GM23248 (cell line): ENCODE data around the gene GPR37. TPM values are rescaled to one million over a fixed set of nuclear protein-coding genes. Genes with fewer than 3 reads are reported as not detected.

Experiments used
- DNase-seq: peaks from one replicate; pipeline ENCODE4 v3.0.0-alpha.2; 2015
- H2AFZ ChIP-seq: fragments of 200-600 bp; sonication (generic); 2 replicates; pipeline ENCODE4 v1.6.1; 2016; ENCODE audit warnings: antibody characterized with exemption
- H3F3A ChIP-seq: fragments of 200-600 bp; sonication (generic); 2 replicates; pipeline ENCODE4 v1.6.1; 2016; ENCODE audit warnings: mild to moderate bottlenecking, antibody characterized with exemption, mixed run types; ENCODE audit not compliant: insufficient read depth
- H3K27ac ChIP-seq: fragments of 200-600 bp; sonication (generic); 2 replicates; pipeline ENCODE4 v1.5.1; 2016; ENCODE audit warnings: mild to moderate bottlenecking
- H3K27me3 ChIP-seq: fragments of 200-600 bp; sonication (generic); replicated peaks from 2 replicates; pipeline ENCODE4 v1.6.1; 2016; ENCODE audit warnings: mild to moderate bottlenecking; ENCODE audit not compliant: insufficient read depth
- H3K36me3 ChIP-seq: fragments of 200-600 bp; sonication (generic); 2 replicates; pipeline ENCODE4 v1.6.1; 2016; ENCODE audit warnings: low read depth, mild to moderate bottlenecking
- H3K4me1 ChIP-seq: fragments of 200-600 bp; sonication (generic); 2 replicates; pipeline ENCODE4 v1.6.1; 2016; ENCODE audit warnings: mild to moderate bottlenecking; ENCODE audit not compliant: insufficient read depth
- H3K4me2 ChIP-seq: fragments of 200-600 bp; sonication (generic); one replicate; pipeline ENCODE4 v1.6.1; 2016; ENCODE audit warnings: mild to moderate bottlenecking; ENCODE audit not compliant: unreplicated experiment
- H3K4me3 ChIP-seq: fragments of 200-600 bp; sonication (generic); 2 replicates; pipeline ENCODE4 v1.5.1; 2016; ENCODE audit warnings: mild to moderate bottlenecking
- H3K79me2 ChIP-seq: fragments of 200-600 bp; sonication (generic); 2 replicates; pipeline ENCODE4 v1.6.1; 2016; ENCODE audit warnings: mild to moderate bottlenecking; ENCODE audit not compliant: insufficient read depth
- H3K9ac ChIP-seq: fragments of 200-600 bp; sonication (generic); 2 replicates; pipeline ENCODE4 v1.6.1; 2016; ENCODE audit warnings: mild to moderate bottlenecking
- H3K9me2 ChIP-seq: fragments of 200-600 bp; sonication (generic); 2 replicates; pipeline ENCODE4 v1.6.1; 2016; ENCODE audit warnings: mixed run types, mild to moderate bottlenecking, moderate library complexity; ENCODE audit not compliant: insufficient read depth
- H3K9me3 ChIP-seq: fragments of 200-600 bp; sonication (generic); one replicate; pipeline ENCODE4 v1.6.1; 2017; ENCODE audit warnings: low read depth
- H4K20me1 ChIP-seq: fragments of 200-600 bp; sonication (generic); 2 replicates; pipeline ENCODE4 v1.6.0; 2016; ENCODE audit not compliant: insufficient read depth
- EZH2 ChIP-seq: fragments of 200-600 bp; sonication (generic); IDR thresholded peaks from 2 replicates; pipeline ENCODE4 v1.6.1; 2018; ENCODE audit warnings: antibody characterized with exemption, mild to moderate bottlenecking; ENCODE audit not compliant: insufficient read depth, poor library complexity, severe bottlenecking
- EZH2phosphoT487 ChIP-seq: fragments of 200-600 bp; sonication (generic); IDR thresholded peaks from 2 replicates; pipeline ENCODE4 v1.6.1; 2018; ENCODE audit warnings: antibody characterized with exemption, moderate library complexity, mild to moderate bottlenecking, low read depth; ENCODE audit not compliant: insufficient read depth
- WGBS, 2 experiments: methylation state at CpG; one replicate each; pipeline ENCODE4 v1.1.6; 2015 to 2017; ENCODE audit warnings: low lambda C conversion rate in 2 of 2, low coverage in 1 of 2; ENCODE audit errors: missing lambda C conversion rate in 2 of 2; 5-methylcytosine and 5-hydroxymethylcytosine counted together
- in situ Hi-C: fragments of 300-500 bp; cut with MboI; formaldehyde crosslinking; loops from 2 replicates; pipeline ENCODE4 v1.15.0; 2020
- polyA plus RNA-seq: library from polyadenylated mRNA; unstranded; fragments of >200 nt; fragmentation: Nextera tagmentation; extraction: Ambion mirVana; gene quantifications from 2 replicates; pipeline ENCODE4 v1.2.1, GENCODE V29; 2016
- total RNA-seq: library from RNA; depleted of rRNA; stranded (reverse); fragments of >200 nt; shearing (Covaris generic); gene quantifications from 2 replicates; pipeline ENCODE4 v1.2.3, GENCODE V29; 2014

GPR37 gene
- total and polyA plus RNA-seq, 2 experiments from 2014 or later = not detected

DNA sequence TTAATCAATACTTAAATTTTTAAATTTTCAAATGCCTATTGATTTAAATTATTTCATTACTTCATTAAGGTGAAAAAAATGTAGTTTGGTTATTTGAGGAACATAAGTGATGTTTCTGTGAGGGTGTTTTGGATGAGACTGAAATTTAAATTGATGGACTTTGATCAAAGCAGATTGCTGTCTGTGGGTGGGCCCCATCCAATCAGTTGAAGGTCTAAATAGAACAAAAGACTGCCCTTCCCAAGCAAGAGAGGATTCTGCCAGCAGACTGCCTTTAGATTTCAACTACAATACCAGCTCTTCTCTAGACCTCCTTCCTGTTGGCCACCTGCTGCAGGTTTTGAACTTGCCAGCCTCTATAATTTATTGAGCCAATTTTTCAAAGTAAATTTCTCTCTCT, 14.5 kb upstream of the GPR37 start:
- Histone ChIP-seq H3K4me3 (no peak overlapping the region), H3F3A (no peaks in the 10 kb centered on the region), H3K9me2 (no peaks in the 10 kb centered on the region), H3K27me3 (no peaks in the 10 kb centered on the region), H4K20me1 (no peaks in the 10 kb centered on the region), H3K4me2 (no peak overlapping the region), H3K36me3 (no peaks in the 10 kb centered on the region), H2AFZ (no peak overlapping the region), H3K9me3 (no peaks in the 10 kb centered on the region), H3K9ac (no peak overlapping the region), H3K4me1 (no peaks in the 10 kb centered on the region), H3K79me2 (no peaks in the 10 kb centered on the region), H3K27ac (no peak overlapping the region)
- in situ Hi-C loops = no loop called here
- no peak for DNase-seq
- TF ChIP-seq EZH2phosphoT487 (no peak), EZH2 (no peak)

DNA sequence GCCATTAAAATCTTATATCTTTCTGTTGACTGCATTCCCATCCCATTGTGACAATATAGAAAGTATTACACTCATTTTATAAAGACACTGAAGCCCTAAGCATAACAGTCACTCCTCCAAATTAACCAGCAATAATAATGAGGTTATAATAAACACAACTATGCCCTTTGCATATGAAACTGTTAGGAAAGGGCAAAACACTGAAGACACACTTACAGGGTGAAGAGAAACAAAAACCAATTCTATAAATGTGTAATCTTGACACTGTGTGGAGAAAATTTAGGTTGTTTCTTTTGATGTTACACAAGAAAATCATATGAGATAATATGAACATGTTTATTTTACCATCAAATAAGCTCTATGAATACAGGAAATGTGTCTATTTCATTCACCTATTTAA, 14.0 kb upstream of the GPR37 start:
- Histone ChIP-seq H3F3A (no peaks in the 10 kb centered on the region), H3K9me2 (no peaks in the 10 kb centered on the region), H3K9ac (no peak overlapping the region), H3K4me1 (no peaks in the 10 kb centered on the region), H4K20me1 (no peaks in the 10 kb centered on the region), H3K27me3 (no peaks in the 10 kb centered on the region), H3K4me2 (no peak overlapping the region), H3K9me3 (no peaks in the 10 kb centered on the region), H3K4me3 (no peak overlapping the region), H3K27ac (no peak overlapping the region), H3K36me3 (no peaks in the 10 kb centered on the region), H2AFZ (no peak overlapping the region), H3K79me2 (no peaks in the 10 kb centered on the region)
- in situ Hi-C loops = no loop called here
- TF ChIP-seq EZH2 (no peak), EZH2phosphoT487 (no peak)
- no peak for DNase-seq

DNA sequence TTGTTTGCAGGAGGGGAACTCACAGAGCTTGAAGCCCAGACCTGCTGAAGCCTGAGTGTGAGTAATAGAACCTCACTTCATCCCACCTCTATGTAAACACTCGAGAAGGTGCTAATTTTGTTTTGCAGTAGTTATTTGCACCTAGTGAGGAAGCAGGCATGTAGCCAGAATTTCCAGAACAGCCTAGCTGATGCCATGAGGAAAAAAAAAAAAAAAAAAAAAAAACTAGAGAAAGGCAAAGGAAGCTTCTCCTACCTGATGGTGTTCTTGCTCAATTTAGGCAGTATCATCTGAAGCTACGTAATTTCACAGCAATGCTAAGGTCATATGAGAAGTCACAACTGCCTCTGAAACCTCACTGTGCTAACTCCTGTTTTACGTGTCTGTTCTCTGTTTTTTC, 13.6 kb upstream of the GPR37 start:
- H3K4me3 ChIP-seq = no peak overlapping the region
- WGBS, 2 experiments = 2 to 10% methylated on average over 3 of the region's 3 CpGs
- H3K27me3 ChIP-seq = no peaks in the 10 kb centered on the region
- no peak overlapping the region for H3K4me2 ChIP-seq
- H3K4me1 ChIP-seq = no peaks in the 10 kb centered on the region
- H3F3A ChIP-seq = no peaks in the 10 kb centered on the region
- H3K9me2 ChIP-seq = no peaks in the 10 kb centered on the region
- no peaks in the 10 kb centered on the region for H3K9me3 ChIP-seq
- no peak for TF ChIP-seq EZH2
- no peak for TF ChIP-seq EZH2phosphoT487
- no peaks in the 10 kb centered on the region for H3K36me3 ChIP-seq
- DNase-seq = no peak
- no peak overlapping the region for H3K27ac ChIP-seq
- no peak overlapping the region for H2AFZ ChIP-seq
- in situ Hi-C loops = no loop called here
- H3K9ac ChIP-seq = no peak overlapping the region
- no peaks in the 10 kb centered on the region for H3K79me2 ChIP-seq
- H4K20me1 ChIP-seq = no peaks in the 10 kb centered on the region

DNA sequence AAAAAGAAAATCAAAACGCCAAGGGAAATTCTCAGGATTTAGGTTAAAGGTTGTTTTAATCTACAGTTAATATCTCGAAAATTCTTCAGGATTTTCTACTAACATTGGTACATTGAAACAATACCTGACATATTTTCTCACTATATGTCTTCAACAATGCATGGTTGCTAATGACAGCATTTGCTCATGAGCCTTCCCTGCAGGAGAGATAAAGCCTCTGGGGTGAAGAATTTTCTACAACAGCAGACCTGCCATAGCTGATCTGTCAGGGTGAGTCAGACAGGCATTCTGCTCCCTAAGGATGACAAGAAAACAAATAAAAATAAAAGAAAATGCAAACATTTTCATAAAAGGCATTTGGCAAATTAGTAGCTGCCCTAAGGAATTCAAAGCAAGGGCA, 11.7 kb upstream of the GPR37 start:
- no peaks in the 10 kb centered on the region for H3K4me1 ChIP-seq
- H3K27me3 ChIP-seq = no peaks in the 10 kb centered on the region
- H3K36me3 ChIP-seq = no peaks in the 10 kb centered on the region
- in situ Hi-C loops = no loop called here
- H3K4me3 ChIP-seq = no peak overlapping the region
- H3K4me2 ChIP-seq = no peak overlapping the region
- no peaks in the 10 kb centered on the region for H3K79me2 ChIP-seq
- no peak overlapping the region for H2AFZ ChIP-seq
- H3K9me3 ChIP-seq = no peaks in the 10 kb centered on the region
- H3F3A ChIP-seq = no peaks in the 10 kb centered on the region
- H3K9ac ChIP-seq = no peak overlapping the region
- DNase-seq = no peak
- H3K27ac ChIP-seq = no peak overlapping the region
- TF ChIP-seq EZH2phosphoT487 (no peak), EZH2 (no peak)
- no peaks in the 10 kb centered on the region for H3K9me2 ChIP-seq
- WGBS, 2 experiments = 11 to 13% methylated on average over 2 of the region's 2 CpGs
- H4K20me1 ChIP-seq = no peaks in the 10 kb centered on the region

GRCh38 chr7:124776153-124776552, 10.6 kb upstream of the GPR37 start:
- no peak for DNase-seq
- Histone ChIP-seq H3K27ac (no peak overlapping the region), H3K9ac (no peak overlapping the region), H2AFZ (no peak overlapping the region), H3K27me3 (no peaks in the 10 kb centered on the region), H3K9me2 (no peaks in the 10 kb centered on the region), H3F3A (no peaks in the 10 kb centered on the region), H3K4me2 (no peak overlapping the region), H3K4me1 (no peaks in the 10 kb centered on the region), H3K79me2 (no peaks in the 10 kb centered on the region), H4K20me1 (no peaks in the 10 kb centered on the region), H3K4me3 (no peak overlapping the region), H3K36me3 (no peaks in the 10 kb centered on the region), H3K9me3 (no peaks in the 10 kb centered on the region)
- in situ Hi-C loops = no loop called here
- TF ChIP-seq EZH2phosphoT487 (no peak), EZH2 (no peak)
- WGBS, 2 experiments = 5 to 7% methylated on average over 2 of the region's 2 CpGs
